GM10248 (cell line): ENCODE measurements around the gene RGS12.

Experiments used
- CTCF ChIA-PET: fragments of 300-600 bp; sonication (Branson Sonifier 250); formaldehyde crosslinking; extraction: SDS; loops from one replicate; lab custom pipeline; 2021; ENCODE audit warnings: antibody characterized with exemption; lab: Yijun Ruan, JAX
- POLR2A ChIA-PET: fragments of 350-650 bp; sonication (Branson Sonifier 250); formaldehyde crosslinking; extraction: SDS; loops from one replicate; lab custom pipeline; 2020; ENCODE audit warnings: antibody characterized with exemption; lab: Yijun Ruan, JAX
- DNase-seq: peaks from one replicate; pipeline ENCODE4 v3.0.0; 2012; ENCODE audit errors: extremely low spot score
- CTCF ChIP-seq: IDR thresholded peaks from 2 replicates; pipeline ENCODE4 v1.5.1; 2012; ENCODE audit warnings: mild to moderate bottlenecking, low read depth; ENCODE audit errors: extremely low read depth, missing control alignments, control extremely low read depth

RGS12 gene

GRCh38 chr4:3331511-3332394 is 38.9 kb downstream of the RGS12 start:
- CTCF ChIA-PET, result interaction anchor here (2.5 to 3.6 kb wide), 2 partner anchors 15 to 149 kb away, joined by 10 to 11 read pairs; no protein-coding TSS in a partner anchor
- no peak for DNase-seq
- TF ChIP-seq CTCF, result no peak
- POLR2A ChIA-PET, result no interaction called here

- POLR2A ChIA-PET, result no interaction called here
- no peak for TF ChIP-seq CTCF
- CTCF ChIA-PET, result interaction anchor here (2.1 kb wide), 1 partner anchor 14 kb away, joined by 10 read pairs; no protein-coding TSS in a partner anchor
- DNase-seq, result peak; percentile 7
These were observed 39.7 kb downstream of the RGS12 start for GRCh38 chr4:3332498-3332897.

- POLR2A ChIA-PET, result no interaction called here
- no peak for TF ChIP-seq CTCF
- DNase-seq, result no peak
- CTCF ChIA-PET, result interaction anchor here (0.7 to 3.2 kb wide), 5 partner anchors 9 to 147 kb away, joined by 3 to 10 read pairs (median 5); no protein-coding TSS in a partner anchor
These were observed 41.5 kb downstream of the RGS12 start for GRCh38 chr4:3334316-3334715.

- no peak for DNase-seq
- CTCF ChIA-PET, result interaction anchor here (3.2 to 3.3 kb wide), 2 partner anchors 8 to 11 kb away, joined by 8 to 15 read pairs; no protein-coding TSS in a partner anchor
- no peak for TF ChIP-seq CTCF
- POLR2A ChIA-PET, result no interaction called here
These were observed 42.6 kb downstream of the RGS12 start for GRCh38 chr4:3335385-3335784.

- POLR2A ChIA-PET, result no interaction called here
- no peak for TF ChIP-seq CTCF
- CTCF ChIA-PET, result interaction anchor here (1.1 to 3.3 kb wide), 3 partner anchors 8 to 17 kb away, joined by 3 to 15 read pairs (median 8); no protein-coding TSS in a partner anchor
- no peak for DNase-seq
These were observed 43.2 kb downstream of the RGS12 start for GRCh38 chr4:3335982-3336381.

- DNase-seq, result no peak
- POLR2A ChIA-PET, result no interaction called here
- no peak for TF ChIP-seq CTCF
- CTCF ChIA-PET, result interaction anchor here (1.1 to 3.3 kb wide), 3 partner anchors 7 to 18 kb away, joined by 3 to 15 read pairs (median 8); no protein-coding TSS in a partner anchor
These were observed 43.8 kb downstream of the RGS12 start for GRCh38 chr4:3336382-3337356.
